HCT116 (cell line): ENCODE results near the gene SORL1-AS1.

Source experiments
- EGR1 ChIP-seq: IDR thresholded peaks from 2 replicates; pipeline ENCODE4 v1.6.1; 2012; ENCODE audit warnings: low read depth
- ELF1 ChIP-seq: IDR thresholded peaks from 2 replicates; pipeline ENCODE4 v1.6.1; 2012; ENCODE audit warnings: low read depth, borderline replicate concordance
- EZH2 ChIP-seq: fragments of 200-600 bp; sonication (generic); IDR thresholded peaks from 2 replicates; pipeline ENCODE4 v1.6.1; 2017; ENCODE audit warnings: antibody characterized with exemption, mixed run types
- POLR2A ChIP-seq: IDR thresholded peaks from 2 replicates; pipeline ENCODE4 v1.7.0; 2011; ENCODE audit warnings: borderline replicate concordance; ENCODE audit not compliant: insufficient read depth, insufficient read length; ENCODE audit errors: extremely low read depth
- RAD21 ChIP-seq: IDR thresholded peaks from 2 replicates; pipeline ENCODE4 v1.6.1; 2012; ENCODE audit warnings: low read depth, mild to moderate bottlenecking
- YY1 ChIP-seq: IDR thresholded peaks from 2 replicates; pipeline ENCODE4 v1.6.1; 2011; ENCODE audit warnings: low read length, low read depth, moderate library complexity, mild to moderate bottlenecking; ENCODE audit not compliant: insufficient replicate concordance; ENCODE audit errors: extremely low read depth
- TF ChIP-seq, protein P1 (sequence below), 3 experiments: fragments of 200-600 bp in 1 of 3; sonication (generic) in 1 of 3; IDR thresholded peaks in 2 of 3; conservative IDR thresholded peaks in 1 of 3; 2 replicates each; pipeline ENCODE4 v1.5.1; 2012 to 2017; ENCODE audit warnings: low read depth in 2 of 3, low read length in 2 of 3, antibody characterized with exemption in 1 of 3, borderline replicate concordance in 1 of 3, control low read depth in 1 of 3, mild to moderate bottlenecking in 1 of 3, mixed read lengths in 1 of 3, mixed run types in 1 of 3, moderate library complexity in 1 of 3; ENCODE audit not compliant: insufficient read depth in 1 of 3
- TF ChIP-seq, protein P2 (sequence below): IDR thresholded peaks from 2 replicates; pipeline ENCODE4 v1.6.1; 2012; ENCODE audit warnings: low read depth

DNA sequence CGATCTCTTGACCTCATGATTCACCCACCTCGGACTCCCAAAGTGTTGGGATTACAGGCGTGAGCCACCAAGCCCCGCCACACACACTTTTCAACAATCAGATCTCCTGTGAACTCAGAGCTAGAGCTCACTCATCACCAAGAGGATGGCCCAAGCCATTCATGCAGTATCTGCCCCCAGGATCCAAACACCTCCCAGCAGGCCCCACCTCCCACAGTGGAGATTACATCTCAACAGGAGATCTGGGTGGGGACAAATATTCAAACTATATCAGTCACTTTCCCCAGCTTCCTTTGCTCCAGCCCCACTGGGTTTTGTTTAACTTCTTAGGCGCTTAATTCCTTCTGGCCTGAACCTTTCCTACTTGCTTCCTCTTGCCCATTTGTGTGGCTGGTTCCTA, 26.9 kb downstream of the SORL1-AS1 start:
- TF ChIP-seq, protein P1, sequence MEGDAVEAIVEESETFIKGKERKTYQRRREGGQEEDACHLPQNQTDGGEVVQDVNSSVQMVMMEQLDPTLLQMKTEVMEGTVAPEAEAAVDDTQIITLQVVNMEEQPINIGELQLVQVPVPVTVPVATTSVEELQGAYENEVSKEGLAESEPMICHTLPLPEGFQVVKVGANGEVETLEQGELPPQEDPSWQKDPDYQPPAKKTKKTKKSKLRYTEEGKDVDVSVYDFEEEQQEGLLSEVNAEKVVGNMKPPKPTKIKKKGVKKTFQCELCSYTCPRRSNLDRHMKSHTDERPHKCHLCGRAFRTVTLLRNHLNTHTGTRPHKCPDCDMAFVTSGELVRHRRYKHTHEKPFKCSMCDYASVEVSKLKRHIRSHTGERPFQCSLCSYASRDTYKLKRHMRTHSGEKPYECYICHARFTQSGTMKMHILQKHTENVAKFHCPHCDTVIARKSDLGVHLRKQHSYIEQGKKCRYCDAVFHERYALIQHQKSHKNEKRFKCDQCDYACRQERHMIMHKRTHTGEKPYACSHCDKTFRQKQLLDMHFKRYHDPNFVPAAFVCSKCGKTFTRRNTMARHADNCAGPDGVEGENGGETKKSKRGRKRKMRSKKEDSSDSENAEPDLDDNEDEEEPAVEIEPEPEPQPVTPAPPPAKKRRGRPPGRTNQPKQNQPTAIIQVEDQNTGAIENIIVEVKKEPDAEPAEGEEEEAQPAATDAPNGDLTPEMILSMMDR (IDR thresholded peaks at IDR 0.05 in 2 of 3, conservative IDR thresholded peaks at IDR 0.05 in 1 of 3; ENCODE audit: borderline replicate concordance in 1 of 3, insufficient read depth in 1 of 3, low read depth in 2 of 3, low read length in 2 of 3): no peak
- TF ChIP-seq RAD21: no peak
- no peak for TF ChIP-seq EGR1
- TF ChIP-seq POLR2A: no peak
- no peak for TF ChIP-seq YY1
- TF ChIP-seq, protein P2, sequence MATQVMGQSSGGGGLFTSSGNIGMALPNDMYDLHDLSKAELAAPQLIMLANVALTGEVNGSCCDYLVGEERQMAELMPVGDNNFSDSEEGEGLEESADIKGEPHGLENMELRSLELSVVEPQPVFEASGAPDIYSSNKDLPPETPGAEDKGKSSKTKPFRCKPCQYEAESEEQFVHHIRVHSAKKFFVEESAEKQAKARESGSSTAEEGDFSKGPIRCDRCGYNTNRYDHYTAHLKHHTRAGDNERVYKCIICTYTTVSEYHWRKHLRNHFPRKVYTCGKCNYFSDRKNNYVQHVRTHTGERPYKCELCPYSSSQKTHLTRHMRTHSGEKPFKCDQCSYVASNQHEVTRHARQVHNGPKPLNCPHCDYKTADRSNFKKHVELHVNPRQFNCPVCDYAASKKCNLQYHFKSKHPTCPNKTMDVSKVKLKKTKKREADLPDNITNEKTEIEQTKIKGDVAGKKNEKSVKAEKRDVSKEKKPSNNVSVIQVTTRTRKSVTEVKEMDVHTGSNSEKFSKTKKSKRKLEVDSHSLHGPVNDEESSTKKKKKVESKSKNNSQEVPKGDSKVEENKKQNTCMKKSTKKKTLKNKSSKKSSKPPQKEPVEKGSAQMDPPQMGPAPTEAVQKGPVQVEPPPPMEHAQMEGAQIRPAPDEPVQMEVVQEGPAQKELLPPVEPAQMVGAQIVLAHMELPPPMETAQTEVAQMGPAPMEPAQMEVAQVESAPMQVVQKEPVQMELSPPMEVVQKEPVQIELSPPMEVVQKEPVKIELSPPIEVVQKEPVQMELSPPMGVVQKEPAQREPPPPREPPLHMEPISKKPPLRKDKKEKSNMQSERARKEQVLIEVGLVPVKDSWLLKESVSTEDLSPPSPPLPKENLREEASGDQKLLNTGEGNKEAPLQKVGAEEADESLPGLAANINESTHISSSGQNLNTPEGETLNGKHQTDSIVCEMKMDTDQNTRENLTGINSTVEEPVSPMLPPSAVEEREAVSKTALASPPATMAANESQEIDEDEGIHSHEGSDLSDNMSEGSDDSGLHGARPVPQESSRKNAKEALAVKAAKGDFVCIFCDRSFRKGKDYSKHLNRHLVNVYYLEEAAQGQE: no peak
- TF ChIP-seq ELF1: no peak
- no peak for TF ChIP-seq EZH2
